Measurements from ENCODE around the gene MRGPRD.
"Not testable (repeated sequence)": the region's sequence is repeated elsewhere in the genome, so short reads cannot be mapped to it uniquely, and the experiment has no call there.

MRGPRD gene

GRCh38 chr11:68992743-68993255 is 12.0 kb upstream of the MRGPRD start:
- DNase-seq = no peak

DNA sequence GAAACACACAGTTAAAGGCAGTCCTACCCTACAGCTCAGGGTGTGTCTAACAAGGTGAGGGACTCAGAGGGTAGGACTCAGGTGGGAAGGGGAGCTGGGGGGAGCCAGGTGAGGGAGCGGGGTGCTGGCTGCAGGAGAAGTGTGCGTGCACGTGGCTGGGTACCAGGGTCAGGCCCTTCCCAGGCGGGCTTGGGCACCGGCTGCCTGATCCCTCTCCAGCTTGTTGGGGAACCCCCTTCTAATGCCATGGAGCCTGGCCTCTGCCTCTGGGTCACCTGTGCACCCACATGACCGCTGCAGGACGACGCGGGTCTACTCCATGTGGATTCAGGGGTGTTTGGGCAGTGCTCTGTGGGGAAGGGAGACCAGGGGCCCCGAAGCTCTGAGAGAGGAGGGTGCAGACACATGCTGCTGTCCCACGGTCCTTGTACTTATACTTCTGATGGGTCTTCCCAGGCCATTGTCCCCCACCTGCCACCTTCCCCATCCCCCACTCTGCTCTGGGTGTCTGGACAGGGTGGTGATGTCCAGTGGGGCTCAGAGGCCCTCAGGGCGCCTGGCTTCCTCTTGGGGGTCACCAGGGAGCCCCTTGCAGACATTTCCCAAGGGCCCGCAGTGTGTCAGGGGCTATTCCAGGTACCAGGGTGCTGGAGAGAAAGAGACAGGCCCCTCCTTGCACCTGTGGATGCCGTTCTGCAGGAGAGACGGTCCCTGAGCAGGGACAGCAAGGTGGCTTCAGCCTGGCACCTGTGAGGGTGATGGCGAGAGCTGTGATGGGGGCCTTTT is 10.4 kb upstream of the MRGPRD start:
- DNase-seq = no peak

DNA sequence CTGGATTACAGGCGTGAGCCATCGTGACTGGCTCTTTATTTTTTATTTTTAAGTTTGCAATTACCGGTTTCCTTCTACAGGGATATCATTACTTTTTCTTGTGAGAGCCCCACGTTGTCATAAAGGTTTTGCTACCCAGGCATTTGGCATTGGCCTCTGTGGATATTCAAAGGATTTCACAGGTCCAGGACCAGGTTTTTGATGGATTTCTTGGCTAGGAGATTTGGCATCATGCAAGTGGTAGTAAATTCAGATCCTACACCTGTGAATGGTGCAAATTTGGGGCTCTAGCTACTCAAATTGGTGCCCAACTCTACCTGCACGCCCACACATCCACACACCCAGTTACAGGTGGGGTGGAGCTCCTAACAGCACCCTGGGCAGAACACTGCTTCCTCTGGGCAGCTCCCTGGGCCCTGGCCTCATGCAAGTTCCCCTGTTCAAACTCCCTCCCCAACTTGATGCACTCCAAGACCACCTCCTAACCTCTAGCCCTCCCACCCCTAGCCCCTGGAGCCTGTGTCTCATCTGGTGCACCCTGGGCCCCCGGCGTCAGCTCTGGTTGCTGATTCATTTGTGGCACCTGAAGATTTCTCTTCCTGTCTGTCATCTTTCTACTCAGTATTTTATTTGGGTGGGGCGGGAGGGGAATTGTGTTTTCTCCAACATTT is 9.3 kb upstream of the MRGPRD start:
- DNase-seq = no peak

DNA sequence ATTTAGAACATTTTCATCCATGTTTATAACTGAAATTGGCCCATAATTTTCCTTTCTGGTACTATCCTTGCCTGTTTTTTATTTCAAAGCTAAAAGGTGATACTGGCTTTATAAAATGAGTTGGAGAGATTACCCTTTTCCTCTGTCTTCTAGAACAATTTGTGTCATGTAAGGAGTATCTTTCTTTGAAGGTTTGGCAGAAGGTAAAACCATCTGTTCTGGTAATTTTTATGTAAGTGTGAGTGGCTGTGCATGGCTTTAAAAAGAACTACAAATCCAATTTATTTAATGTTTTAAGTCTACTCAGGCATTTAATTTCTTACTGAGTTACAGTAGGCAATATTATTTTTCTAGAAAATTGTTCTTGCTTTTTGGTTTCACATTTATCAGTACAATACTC is 7.7 kb upstream of the MRGPRD start:
- DNase-seq = no peak

DNA sequence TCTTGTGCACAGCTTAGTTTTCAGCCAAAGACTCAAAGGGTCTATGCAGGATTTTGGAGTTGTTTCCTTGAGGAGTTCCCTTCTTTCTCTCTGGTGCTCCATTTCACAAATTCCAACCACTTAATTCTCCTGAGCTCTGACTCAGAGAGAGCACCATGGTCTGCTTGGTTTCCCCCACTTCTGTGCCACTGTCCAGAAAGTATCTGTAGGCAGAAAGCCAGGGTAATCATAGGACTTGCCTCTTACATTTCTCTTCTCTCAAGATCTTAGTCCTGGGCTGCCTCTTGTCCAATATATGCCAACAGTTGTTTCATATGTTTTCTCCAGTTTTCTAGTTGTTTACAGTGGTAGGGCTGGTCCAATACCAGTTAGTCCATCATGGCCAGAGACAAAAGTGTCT is 6.4 kb upstream of the MRGPRD start:
- no peak for DNase-seq

- DNase-seq = no peak
Measured at GRCh38 chr11:68983801-68984200, 3.0 kb upstream of the MRGPRD start.

- DNase-seq = no peak
Measured at GRCh38 chr11:68982134-68982533, 1.3 kb upstream of the MRGPRD start.

DNA sequence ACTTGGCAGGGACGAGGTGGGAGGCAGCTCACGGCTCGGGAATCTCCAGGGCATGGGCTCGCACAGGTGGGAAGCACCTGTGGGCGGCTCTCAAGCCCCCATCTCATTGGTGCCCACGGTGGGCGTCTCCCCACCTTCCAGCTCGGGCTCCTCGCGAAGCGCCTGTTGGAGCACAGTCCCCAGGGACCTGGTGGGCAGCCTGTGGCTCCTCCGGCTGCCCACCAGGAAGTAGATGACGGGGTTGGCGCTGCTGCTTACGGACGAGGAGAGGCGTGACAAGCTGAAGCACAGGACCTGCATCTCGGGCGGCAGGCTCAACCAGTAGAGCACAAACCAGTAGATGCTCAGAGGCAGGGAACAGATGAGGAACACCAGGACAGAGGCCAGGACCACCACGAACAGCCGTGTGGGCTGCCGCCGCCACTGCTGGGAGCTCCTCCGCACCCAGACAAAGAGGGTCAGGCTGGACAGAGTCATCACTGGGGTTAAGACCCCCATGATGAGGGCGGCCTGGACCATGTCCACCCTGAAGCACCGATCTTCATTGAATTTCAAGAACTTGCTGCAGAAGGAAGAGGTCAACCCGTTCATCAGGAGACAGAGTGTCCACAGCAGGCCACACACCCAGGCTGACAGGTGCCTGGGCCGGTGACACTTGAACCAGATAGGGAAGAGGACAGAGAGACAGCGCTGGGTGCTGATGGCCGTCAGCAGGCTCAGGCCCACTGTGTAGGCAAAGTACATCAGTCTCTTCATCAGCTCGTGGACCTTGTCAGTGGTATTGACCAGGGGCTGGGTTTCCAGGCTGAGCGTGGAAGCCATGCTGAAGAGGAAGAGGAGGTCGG is 633 bp downstream of the MRGPRD start:
- DNase-seq = no peak

GRCh38 chr11:68978931-68979594 is 1.7 kb downstream of the MRGPRD start:
- no peak for DNase-seq

- no peak for DNase-seq
Measured at GRCh38 chr11:68978626-68978930, 2.2 kb downstream of the MRGPRD start.

- no peak for DNase-seq
Measured at GRCh38 chr11:68977781-68978625, 2.8 kb downstream of the MRGPRD start.

DNA sequence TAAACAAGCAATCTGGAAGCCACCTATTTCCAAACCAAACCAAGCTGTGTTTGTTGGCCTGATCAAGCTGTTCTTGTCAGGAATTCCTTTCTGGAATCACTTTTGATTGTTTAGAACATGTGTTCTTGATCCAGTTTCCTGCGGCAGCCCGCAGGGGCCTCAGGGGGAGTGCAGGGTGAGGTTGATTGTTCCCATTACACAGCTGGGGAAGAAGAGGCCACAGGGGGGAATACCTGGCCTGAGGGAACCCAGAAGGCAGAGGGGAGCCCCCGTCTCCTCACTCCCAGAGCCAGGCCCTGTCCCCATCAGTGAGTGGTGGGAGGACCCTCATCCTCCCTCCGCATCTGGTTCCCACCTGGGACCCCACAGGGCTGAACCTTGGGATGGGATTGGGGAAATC is 4.2 kb downstream of the MRGPRD start:
- DNase-seq = no peak

DNA sequence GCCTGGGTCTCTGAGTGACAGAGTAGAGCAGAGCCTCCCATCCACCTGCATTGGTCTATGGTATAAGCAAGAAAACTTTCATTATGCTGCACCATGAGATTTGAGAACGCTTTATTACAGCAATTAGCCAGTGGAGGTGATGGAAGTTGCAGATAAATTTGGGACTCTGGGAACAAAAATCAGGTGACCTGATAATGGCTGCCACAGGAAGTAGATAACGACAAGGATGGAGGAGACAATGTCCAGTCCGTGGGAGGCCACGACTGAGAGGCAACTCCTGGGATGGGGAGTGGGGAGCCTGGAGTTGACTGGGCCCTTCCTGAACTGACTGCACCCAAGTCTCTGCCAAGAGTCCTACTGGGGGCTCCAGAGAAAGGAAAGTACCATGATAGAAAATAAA is 4.7 kb downstream of the MRGPRD start:
- no peak for DNase-seq

DNA sequence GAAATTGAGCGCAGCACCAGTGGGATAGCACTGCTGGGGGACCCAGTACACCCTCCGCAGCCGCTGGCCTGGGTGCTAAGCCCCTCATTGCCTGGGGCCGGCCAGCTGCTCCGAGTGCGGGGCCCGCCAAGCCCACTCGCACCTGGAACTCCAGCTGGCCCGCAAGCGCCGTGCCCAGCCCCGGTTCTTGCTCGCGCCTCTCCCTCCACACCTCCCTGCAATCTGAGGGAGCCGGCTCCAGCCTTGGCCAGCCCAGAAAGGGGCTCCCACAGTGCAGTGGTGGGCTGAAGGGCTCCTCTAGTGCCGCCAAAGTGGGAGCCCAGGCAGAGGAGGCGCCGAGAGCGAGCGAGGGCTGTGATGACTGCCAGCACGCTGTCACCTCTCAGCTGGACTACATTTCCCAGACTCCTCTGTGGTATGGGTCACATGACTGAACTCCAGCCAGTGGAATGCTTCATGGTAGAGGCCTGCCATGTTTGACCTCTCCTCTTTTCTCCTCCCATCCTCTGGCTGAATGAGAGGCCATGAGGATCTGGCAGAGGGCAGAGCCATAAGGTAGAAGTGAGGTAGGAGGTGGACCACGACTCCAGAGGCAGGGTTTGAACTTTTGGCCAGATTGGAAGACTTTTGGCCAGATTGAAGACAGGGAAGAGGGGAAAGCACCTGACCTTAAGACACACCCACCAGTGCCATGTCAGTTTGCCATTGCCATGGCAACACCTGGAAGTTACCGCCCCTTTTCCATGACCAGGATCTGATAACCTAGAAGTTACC is 6.2 kb downstream of the MRGPRD start:
- DNase-seq = no peak

- not testable (repeated sequence) for DNase-seq
Measured at GRCh38 chr11:68973706-68974105, 7.1 kb downstream of the MRGPRD start.

- no peak for DNase-seq
Measured at GRCh38 chr11:68973219-68973618, 7.6 kb downstream of the MRGPRD start.

- DNase-seq = no peak
Measured at GRCh38 chr11:68970921-68971636, 9.7 kb downstream of the MRGPRD start.

- DNase-seq = no peak
Measured at GRCh38 chr11:68969386-68969785, 11.4 kb downstream of the MRGPRD start.

GRCh38 chr11:68968306-68969250 is 12.2 kb downstream of the MRGPRD start:
- no peak for DNase-seq

All from AML-193 (cell line).